MM.1S (cell line): ENCODE results near the gene GAK.

Experiments
- DNase-seq: peaks from one replicate; pipeline ENCODE4 v3.0.0-alpha.2; 2015
- H2AFZ ChIP-seq: fragments of 300-600 bp; sonication (generic); 2 replicates; pipeline ENCODE4 v1.6.0; 2016; ENCODE audit warnings: antibody characterized with exemption, low read length
- H3F3A ChIP-seq: fragments of 300-600 bp; sonication (generic); 2 replicates; pipeline ENCODE4 v1.6.1; 2016; ENCODE audit warnings: mild to moderate bottlenecking, antibody characterized with exemption, low read length, moderate library complexity, mixed read lengths; ENCODE audit not compliant: insufficient read depth
- H3K27ac ChIP-seq: fragments of 300-600 bp; sonication (generic); 2 replicates; pipeline ENCODE4 v1.5.1; 2016; ENCODE audit warnings: mild to moderate bottlenecking, low read length
- H3K27me3 ChIP-seq: fragments of 300-600 bp; sonication (generic); replicated peaks from 2 replicates; pipeline ENCODE4 v1.6.0; 2016; ENCODE audit warnings: low read length; ENCODE audit not compliant: insufficient read depth
- H3K36me3 ChIP-seq: fragments of 300-600 bp; sonication (generic); replicated peaks from 2 replicates; pipeline ENCODE4 v1.6.1; 2016; ENCODE audit warnings: mild to moderate bottlenecking, low read length, mixed read lengths; ENCODE audit not compliant: insufficient read depth
- H3K4me1 ChIP-seq: fragments of 300-600 bp; sonication (generic); 2 replicates; pipeline ENCODE4 v1.6.1; 2016; ENCODE audit warnings: low read length, mixed read lengths
- H3K4me2 ChIP-seq: fragments of 300-600 bp; sonication (generic); 2 replicates; pipeline ENCODE4 v1.6.0; 2016; ENCODE audit warnings: low read depth, low read length
- H3K4me3 ChIP-seq: fragments of 300-600 bp; sonication (generic); 2 replicates; pipeline ENCODE4 v1.5.1; 2016; ENCODE audit warnings: low read length, mixed read lengths
- H3K79me2 ChIP-seq: fragments of 300-600 bp; sonication (generic); 2 replicates; pipeline ENCODE4 v1.6.1; 2016; ENCODE audit warnings: mixed run types, low read length, mixed read lengths
- H3K9ac ChIP-seq: fragments of 300-600 bp; sonication (generic); 2 replicates; pipeline ENCODE4 v1.6.1; 2016; ENCODE audit warnings: low read length, mixed read lengths
- H3K9me2 ChIP-seq: fragments of 300-600 bp; sonication (generic); replicated peaks from 2 replicates; pipeline ENCODE4 v1.6.1; 2016; ENCODE audit warnings: mild to moderate bottlenecking, low read length, mixed read lengths; ENCODE audit not compliant: insufficient read depth
- H3K9me3 ChIP-seq: fragments of 300-600 bp; sonication (generic); replicated peaks from 2 replicates; pipeline ENCODE4 v1.6.1; 2016; ENCODE audit warnings: mild to moderate bottlenecking, low read length, mixed read lengths; ENCODE audit not compliant: insufficient read depth
- H4K20me1 ChIP-seq: fragments of 300-600 bp; sonication (generic); 2 replicates; pipeline ENCODE4 v1.6.1; 2016; ENCODE audit warnings: mild to moderate bottlenecking, low read length, moderate library complexity, mixed read lengths; ENCODE audit not compliant: insufficient read depth
- EZH2 ChIP-seq: fragments of 300-600 bp; sonication (generic); optimal IDR thresholded peaks from 2 replicates; pipeline ENCODE3; 2017; ENCODE audit warnings: low read depth, mild to moderate bottlenecking, antibody characterized with exemption, low read length, mixed read lengths
- EZH2phosphoT487 ChIP-seq: fragments of 300-600 bp; sonication (generic); IDR thresholded peaks from 2 replicates; pipeline ENCODE4 v1.6.1; 2018; ENCODE audit warnings: antibody characterized with exemption, low read length
- TF ChIP-seq, protein P1 (sequence below): fragments of 300-600 bp; sonication (generic); IDR thresholded peaks from 2 replicates; pipeline ENCODE4 v1.5.1; 2016; ENCODE audit warnings: antibody characterized with exemption, low read length, mixed read lengths

GAK gene

DNA sequence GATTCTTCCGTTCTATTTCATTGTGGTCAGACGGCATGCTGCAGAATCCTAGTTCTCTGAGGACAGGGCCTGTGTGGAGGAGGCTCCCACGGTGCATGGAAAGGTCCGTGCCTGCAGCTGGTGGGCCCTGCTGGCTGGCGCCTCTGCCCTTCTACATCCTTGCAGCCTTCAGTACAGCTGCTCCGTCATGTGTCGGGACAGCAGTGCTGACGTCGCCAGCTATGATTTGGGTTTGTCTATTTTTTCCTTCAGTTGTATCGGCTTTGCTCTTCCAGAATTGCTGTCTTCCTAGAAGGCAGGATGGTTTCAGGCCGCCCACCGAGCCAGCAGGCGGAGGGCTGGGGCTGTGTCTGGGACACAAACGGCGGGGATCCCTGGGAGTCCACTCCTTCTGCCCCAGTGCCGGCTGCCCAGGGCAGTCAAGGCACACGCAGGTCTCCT is 74.1 kb downstream of the GAK start:
- TF ChIP-seq EZH2 (no peak), EZH2phosphoT487 (no peak)
- TF ChIP-seq, protein P1, sequence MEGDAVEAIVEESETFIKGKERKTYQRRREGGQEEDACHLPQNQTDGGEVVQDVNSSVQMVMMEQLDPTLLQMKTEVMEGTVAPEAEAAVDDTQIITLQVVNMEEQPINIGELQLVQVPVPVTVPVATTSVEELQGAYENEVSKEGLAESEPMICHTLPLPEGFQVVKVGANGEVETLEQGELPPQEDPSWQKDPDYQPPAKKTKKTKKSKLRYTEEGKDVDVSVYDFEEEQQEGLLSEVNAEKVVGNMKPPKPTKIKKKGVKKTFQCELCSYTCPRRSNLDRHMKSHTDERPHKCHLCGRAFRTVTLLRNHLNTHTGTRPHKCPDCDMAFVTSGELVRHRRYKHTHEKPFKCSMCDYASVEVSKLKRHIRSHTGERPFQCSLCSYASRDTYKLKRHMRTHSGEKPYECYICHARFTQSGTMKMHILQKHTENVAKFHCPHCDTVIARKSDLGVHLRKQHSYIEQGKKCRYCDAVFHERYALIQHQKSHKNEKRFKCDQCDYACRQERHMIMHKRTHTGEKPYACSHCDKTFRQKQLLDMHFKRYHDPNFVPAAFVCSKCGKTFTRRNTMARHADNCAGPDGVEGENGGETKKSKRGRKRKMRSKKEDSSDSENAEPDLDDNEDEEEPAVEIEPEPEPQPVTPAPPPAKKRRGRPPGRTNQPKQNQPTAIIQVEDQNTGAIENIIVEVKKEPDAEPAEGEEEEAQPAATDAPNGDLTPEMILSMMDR: no peak
- Histone ChIP-seq H3K4me3 (no peak overlapping the region), H4K20me1 (no peaks in the 10 kb centered on the region), H3K4me1 (no peaks in the 10 kb centered on the region), H3K9me2 (no peaks in the 10 kb centered on the region), H3K27ac (no peak overlapping the region), H3K27me3 (no peaks in the 10 kb centered on the region), H3K9me3 (no peaks in the 10 kb centered on the region), H3F3A (peaks cover 6% of the 10 kb centered on the region; the same call in 1 of the 2 replicates), H2AFZ (no peak overlapping the region), H3K36me3 (peaks cover 25% of the 10 kb centered on the region; the same call in 1 of the 2 replicates), H3K9ac (no peak overlapping the region), H3K79me2 (no peaks in the 10 kb centered on the region), H3K4me2 (no peak overlapping the region)
- no peak for DNase-seq

DNA sequence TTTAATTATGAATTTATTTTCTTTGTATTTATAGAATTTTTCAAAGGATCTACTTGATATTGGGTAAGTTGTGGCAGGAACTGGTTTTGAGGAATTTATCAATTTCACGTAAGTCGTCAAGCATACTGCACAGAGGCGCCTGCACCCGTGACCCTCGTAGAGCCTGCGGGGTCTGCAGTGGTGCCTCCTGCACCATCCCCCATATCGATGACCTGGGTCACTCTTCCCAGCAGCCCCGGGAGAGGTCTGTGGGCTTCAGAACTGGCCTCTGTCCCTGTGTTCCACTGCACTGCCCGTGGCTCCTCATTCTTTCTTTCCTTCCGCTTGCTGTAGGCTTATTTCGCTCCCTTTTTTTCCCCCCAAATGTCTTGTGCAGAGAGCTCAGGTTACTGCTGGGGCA is 74.7 kb downstream of the GAK start:
- no peaks in the 10 kb centered on the region for H3K79me2 ChIP-seq
- no peaks in the 10 kb centered on the region for H4K20me1 ChIP-seq
- H3K27ac ChIP-seq: no peak overlapping the region
- H3K36me3 ChIP-seq: peaks cover 25% of the 10 kb centered on the region; the same call in 1 of the 2 replicates
- H3K4me1 ChIP-seq: no peaks in the 10 kb centered on the region
- no peak overlapping the region for H2AFZ ChIP-seq
- H3K27me3 ChIP-seq: no peaks in the 10 kb centered on the region
- H3K4me2 ChIP-seq: no peak overlapping the region
- no peak for DNase-seq
- H3F3A ChIP-seq: peaks cover 6% of the 10 kb centered on the region; the same call in 1 of the 2 replicates
- no peak overlapping the region for H3K4me3 ChIP-seq
- H3K9ac ChIP-seq: no peak overlapping the region
- TF ChIP-seq EZH2: no peak
- TF ChIP-seq EZH2phosphoT487: no peak
- TF ChIP-seq, protein P1: no peak
- H3K9me2 ChIP-seq: no peaks in the 10 kb centered on the region
- H3K9me3 ChIP-seq: no peaks in the 10 kb centered on the region

DNA sequence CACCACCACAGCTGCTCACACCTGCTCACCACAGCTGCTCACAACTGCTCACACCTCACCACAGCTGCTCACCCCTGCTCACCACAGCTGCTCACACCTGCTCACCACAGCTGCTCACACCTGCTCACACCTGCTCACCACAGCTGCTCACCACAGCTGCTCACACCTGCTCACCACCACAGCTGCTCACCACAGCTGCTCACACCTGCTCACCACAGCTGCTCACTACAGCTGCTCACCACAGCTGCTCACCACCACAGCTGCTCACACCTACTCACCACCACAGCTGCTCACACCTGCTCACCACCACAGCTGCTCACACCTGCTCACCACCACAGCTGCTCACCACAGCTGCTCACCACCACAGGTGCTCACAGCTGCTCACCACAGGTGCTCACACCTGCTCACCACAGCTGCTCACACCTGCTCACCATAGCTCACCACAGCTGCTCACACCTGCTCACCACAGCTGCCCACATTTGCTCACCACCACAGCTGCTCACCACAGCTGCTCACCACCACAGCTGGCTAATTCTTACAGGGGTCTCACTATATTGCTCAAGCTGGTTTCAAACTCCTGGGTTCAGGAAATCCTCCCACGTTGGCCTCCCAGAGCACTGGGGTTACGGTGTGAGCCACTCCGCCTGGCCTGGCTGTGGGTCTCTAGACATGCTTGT is 75.8 kb downstream of the GAK start:
- TF ChIP-seq EZH2 (no peak), EZH2phosphoT487 (no peak)
- TF ChIP-seq, protein P1: no peak
- H3K4me1 ChIP-seq: no peaks in the 10 kb centered on the region
- no peak overlapping the region for H2AFZ ChIP-seq
- H3K27me3 ChIP-seq: no peaks in the 10 kb centered on the region
- no peaks in the 10 kb centered on the region for H3K79me2 ChIP-seq
- no peak overlapping the region for H3K9ac ChIP-seq
- H3K4me3 ChIP-seq: no peak overlapping the region
- no peak overlapping the region for H3K27ac ChIP-seq
- no peaks in the 10 kb centered on the region for H3K9me2 ChIP-seq
- H3K9me3 ChIP-seq: no peaks in the 10 kb centered on the region
- H3F3A ChIP-seq: peaks cover 6% of the 10 kb centered on the region; the same call in 1 of the 2 replicates
- no peaks in the 10 kb centered on the region for H4K20me1 ChIP-seq
- H3K36me3 ChIP-seq: peaks cover 25% of the 10 kb centered on the region; the same call in 1 of the 2 replicates
- DNase-seq: no peak
- no peak overlapping the region for H3K4me2 ChIP-seq
